ENCODE results near the gene NTN1.

DNA sequence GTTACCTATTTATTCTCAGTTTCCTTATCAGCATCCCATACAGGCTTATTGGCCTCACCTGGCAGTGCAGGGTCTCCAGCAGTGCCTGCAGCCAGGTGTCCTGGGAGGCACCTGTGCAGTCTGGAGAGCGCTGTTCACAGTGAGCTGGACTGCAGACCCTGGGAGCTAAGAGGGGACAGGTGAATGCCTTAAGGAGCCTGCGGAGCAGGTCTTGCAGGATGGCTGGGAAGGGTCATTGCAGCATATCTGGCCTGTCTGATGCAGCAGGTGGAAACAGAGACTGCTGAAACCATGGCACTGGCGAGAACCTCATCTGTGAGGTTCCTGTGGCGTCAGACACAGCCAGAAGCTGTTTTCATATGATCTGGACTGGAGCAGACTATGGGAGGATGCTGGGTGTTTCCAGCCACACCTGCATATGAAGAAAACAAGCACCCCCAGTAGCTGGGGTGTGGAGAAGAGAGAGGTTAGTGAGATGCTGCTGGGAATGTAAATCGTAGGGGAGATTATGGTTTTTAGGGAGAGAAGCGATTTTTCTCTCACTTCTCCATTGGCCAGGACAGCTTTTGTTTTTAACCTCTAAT lies 77.0 kb downstream of the NTN1 start:
- no peak for TF ChIP-seq POLR2AphosphoS5 (IDR thresholded peaks at IDR 0.05; ENCODE audit: low read depth, low read length)
- TF ChIP-seq, protein P1, sequence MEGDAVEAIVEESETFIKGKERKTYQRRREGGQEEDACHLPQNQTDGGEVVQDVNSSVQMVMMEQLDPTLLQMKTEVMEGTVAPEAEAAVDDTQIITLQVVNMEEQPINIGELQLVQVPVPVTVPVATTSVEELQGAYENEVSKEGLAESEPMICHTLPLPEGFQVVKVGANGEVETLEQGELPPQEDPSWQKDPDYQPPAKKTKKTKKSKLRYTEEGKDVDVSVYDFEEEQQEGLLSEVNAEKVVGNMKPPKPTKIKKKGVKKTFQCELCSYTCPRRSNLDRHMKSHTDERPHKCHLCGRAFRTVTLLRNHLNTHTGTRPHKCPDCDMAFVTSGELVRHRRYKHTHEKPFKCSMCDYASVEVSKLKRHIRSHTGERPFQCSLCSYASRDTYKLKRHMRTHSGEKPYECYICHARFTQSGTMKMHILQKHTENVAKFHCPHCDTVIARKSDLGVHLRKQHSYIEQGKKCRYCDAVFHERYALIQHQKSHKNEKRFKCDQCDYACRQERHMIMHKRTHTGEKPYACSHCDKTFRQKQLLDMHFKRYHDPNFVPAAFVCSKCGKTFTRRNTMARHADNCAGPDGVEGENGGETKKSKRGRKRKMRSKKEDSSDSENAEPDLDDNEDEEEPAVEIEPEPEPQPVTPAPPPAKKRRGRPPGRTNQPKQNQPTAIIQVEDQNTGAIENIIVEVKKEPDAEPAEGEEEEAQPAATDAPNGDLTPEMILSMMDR (IDR thresholded peaks at IDR 0.05): no peak
